GM10266 (cell line): ENCODE data around the gene HAP1.

Experiments used
- DNase-seq: peaks from one replicate; pipeline ENCODE4 v3.0.0; 2012; ENCODE audit errors: extremely low spot score
- CTCF ChIP-seq: IDR thresholded peaks from 2 replicates; pipeline ENCODE4 v1.5.1; 2012; ENCODE audit warnings: mild to moderate bottlenecking, low read depth; ENCODE audit not compliant: control insufficient read depth, insufficient read depth; ENCODE audit errors: missing control alignments

HAP1 gene

GRCh38 chr17:41740506-41740905 is 6.1 kb upstream of the HAP1 start:
- DNase-seq, result no peak
- TF ChIP-seq CTCF, result no peak

- no peak for TF ChIP-seq CTCF
- no peak for DNase-seq
Measured at GRCh38 chr17:41739661-41740352, 5.4 kb upstream of the HAP1 start.

- no peak for DNase-seq
- TF ChIP-seq CTCF, result no peak
Measured at GRCh38 chr17:41738801-41739112, 4.3 kb upstream of the HAP1 start.

GRCh38 chr17:41738077-41738800 is 3.8 kb upstream of the HAP1 start:
- TF ChIP-seq CTCF, result peak; percentile 97
- peak; percentile 94 for DNase-seq

- no peak for TF ChIP-seq CTCF
- no peak for DNase-seq
Measured at GRCh38 chr17:41737680-41738023, 3.2 kb upstream of the HAP1 start.

GRCh38 chr17:41736983-41737679 is 2.7 kb upstream of the HAP1 start:
- no peak for DNase-seq
- no peak for TF ChIP-seq CTCF

- TF ChIP-seq CTCF, result no peak
Measured at GRCh38 chr17:41735744-41736143, 1.3 kb upstream of the HAP1 start.

More at GRCh38 chr17:41735744-41736143, 1.3 kb upstream of the HAP1 start:
- no peak for DNase-seq
